Measurements from ENCODE around the gene NFKB2.

Gene NFKB2

GRCh38 chr10:102400076-102400475, 4.6 kb downstream of the NFKB2 start:
- TF ChIP-seq ZNF384 (IDR thresholded peaks at IDR 0.05) (no peak), L3MBTL2 (conservative IDR thresholded peaks at IDR 0.05) (0 out of 2 replicates have a peak, but pooled peaks have one; percentile 4)
- DNase-seq (ENCODE audit: extremely low spot score): no peak
- ChIA-PET CTCF (interaction anchor here (0.9 to 4.3 kb wide), 13 partner anchors 9 to 212 kb away, joined by 3 to 19 read pairs (median 4); partner anchors contain the start of genes CUEDC2 and FBXL15), POLR2A (interaction anchor here (0.6 to 3.6 kb wide), 8 partner anchors 10 to 170 kb away, joined by 3 to 17 read pairs (median 3); partner anchors contain the start of genes CUEDC2 and FBXL15)

GRCh38 chr10:102400598-102401341, 5.3 kb downstream of the NFKB2 start:
- ChIA-PET CTCF (interaction anchor here (1.0 to 4.3 kb wide), 7 partner anchors 16 to 170 kb away, joined by 3 to 19 read pairs (median 4); partner anchors contain the start of genes CUEDC2 and FBXL15), POLR2A (interaction anchor here (1.2 to 3.6 kb wide), 3 partner anchors 20 to 171 kb away, joined by 3 to 17 read pairs (median 5); partner anchors contain the start of gene FBXL15)
- TF ChIP-seq SP1 (IDR thresholded peaks at IDR 0.05): no peak
- TF ChIP-seq PKNOX1 (IDR thresholded peaks at IDR 0.05): no peak
- TF ChIP-seq ARNT (IDR thresholded peaks at IDR 0.05): no peak
- no peak for TF ChIP-seq ELF4 (IDR thresholded peaks at IDR 0.05)
- TF ChIP-seq HDGF (IDR thresholded peaks at IDR 0.05; ENCODE audit: borderline replicate concordance): no peak
- TF ChIP-seq LEF1 (IDR thresholded peaks at IDR 0.05; ENCODE audit: borderline replicate concordance): no peak
- no peak for TF ChIP-seq SUZ12 (IDR thresholded peaks at IDR 0.05)
- TF ChIP-seq L3MBTL2 (conservative IDR thresholded peaks at IDR 0.05): no peak
- no peak for TF ChIP-seq NFRKB (IDR thresholded peaks at IDR 0.05)
- no peak for TF ChIP-seq FOXM1 (IDR thresholded peaks at IDR 0.05; ENCODE audit: borderline replicate concordance)
- no peak for TF ChIP-seq FOXK2 (IDR thresholded peaks at IDR 0.05)
- TF ChIP-seq FOXA1 (IDR thresholded peaks at IDR 0.05): no peak
- TF ChIP-seq TARDBP (IDR thresholded peaks at IDR 0.05): no peak
- no peak for TF ChIP-seq ZNF384 (IDR thresholded peaks at IDR 0.05)
- no peak for TF ChIP-seq CTBP1 (IDR thresholded peaks at IDR 0.05; ENCODE audit: borderline replicate concordance)
- TF ChIP-seq BHLHE40 (IDR thresholded peaks at IDR 0.05; ENCODE audit: borderline replicate concordance): no peak
- DNase-seq (ENCODE audit: extremely low spot score): no peak

- ChIA-PET POLR2A (interaction anchor here (0.7 to 1.4 kb wide), 2 partner anchors 60 to 171 kb away, joined by 3 to 5 read pairs; no protein-coding TSS in a partner anchor), CTCF (interaction anchor here (1.3 to 4.3 kb wide), 2 partner anchors 17 to 232 kb away, joined by 5 to 18 read pairs; no protein-coding TSS in a partner anchor)
- no peak for DNase-seq (ENCODE audit: extremely low spot score)
- no peak for TF ChIP-seq FOXA1 (IDR thresholded peaks at IDR 0.05)
- TF ChIP-seq TARDBP (IDR thresholded peaks at IDR 0.05): no peak
- TF ChIP-seq ELF4 (IDR thresholded peaks at IDR 0.05): no peak
- TF ChIP-seq L3MBTL2 (conservative IDR thresholded peaks at IDR 0.05): no peak
- TF ChIP-seq HDGF (IDR thresholded peaks at IDR 0.05; ENCODE audit: borderline replicate concordance): no peak
Observed at GRCh38 chr10:102401342-102401654, 5.8 kb downstream of the NFKB2 start.

GRCh38 chr10:102401735-102402511, 6.4 kb downstream of the NFKB2 start:
- CTCF ChIA-PET: interaction anchor here (0.6 to 1.3 kb wide), 2 partner anchors 8 to 232 kb away, joined by 3 to 5 read pairs; no protein-coding TSS in a partner anchor
- DNase-seq (ENCODE audit: extremely low spot score): no peak
- POLR2A ChIA-PET: interaction anchor here (0.7 to 1.8 kb wide), 2 partner anchors 19 to 60 kb away, joined by 3 to 6 read pairs; partner anchors contain the start of gene FBXL15
- TF ChIP-seq NFRKB (IDR thresholded peaks at IDR 0.05) (no peak), ZNF384 (IDR thresholded peaks at IDR 0.05) (no peak), TARDBP (IDR thresholded peaks at IDR 0.05) (no peak), ARNT (IDR thresholded peaks at IDR 0.05) (no peak), L3MBTL2 (conservative IDR thresholded peaks at IDR 0.05) (no peak), BHLHE40 (IDR thresholded peaks at IDR 0.05; ENCODE audit: borderline replicate concordance) (no peak), PKNOX1 (IDR thresholded peaks at IDR 0.05) (no peak)

- DNase-seq (ENCODE audit: extremely low spot score): no peak
- TF ChIP-seq ELF4 (IDR thresholded peaks at IDR 0.05): no peak
- no peak for TF ChIP-seq SP1 (IDR thresholded peaks at IDR 0.05)
- TF ChIP-seq BHLHE40 (IDR thresholded peaks at IDR 0.05; ENCODE audit: borderline replicate concordance): no peak
- no peak for TF ChIP-seq L3MBTL2 (conservative IDR thresholded peaks at IDR 0.05)
- TF ChIP-seq CTBP1 (IDR thresholded peaks at IDR 0.05; ENCODE audit: borderline replicate concordance): no peak
- CTCF ChIA-PET: interaction anchor here (0.6 to 1.3 kb wide), 3 partner anchors 9 to 233 kb away, joined by 3 to 5 read pairs (median 4); no protein-coding TSS in a partner anchor
- POLR2A ChIA-PET: interaction anchor here (1.2 to 1.8 kb wide), 2 partner anchors 19 to 77 kb away, joined by 4 to 6 read pairs; partner anchors contain the start of gene FBXL15
Observed at GRCh38 chr10:102402512-102402896, 7.0 kb downstream of the NFKB2 start.

GRCh38 chr10:102403115-102403514, 7.6 kb downstream of the NFKB2 start:
- TF ChIP-seq ELF4 (IDR thresholded peaks at IDR 0.05) (no peak), CTBP1 (IDR thresholded peaks at IDR 0.05; ENCODE audit: borderline replicate concordance) (no peak), ZNF384 (IDR thresholded peaks at IDR 0.05) (no peak)
- ChIA-PET POLR2A (interaction anchor here (0.9 to 1.8 kb wide), 3 partner anchors 9 to 76 kb away, joined by 3 to 6 read pairs (median 4); partner anchors contain the start of gene FBXL15), CTCF (interaction anchor here (0.6 to 1.2 kb wide), 9 partner anchors 8 to 181 kb away, joined by 3 to 7 read pairs (median 5); partner anchors contain the start of genes CUEDC2 and NFKB2)
- no peak for DNase-seq (ENCODE audit: extremely low spot score)

Data from HEK293T (cell line).